ENCODE data around the gene EVL.

Gene EVL

GRCh38 chr14:100073576-100074430 is 8.6 kb downstream of the EVL start:
- H3K4me3 ChIP-seq (ENCODE audit: insufficient read length, low read depth), result no peak overlapping the region
- H3K9ac ChIP-seq (ENCODE audit: insufficient read length, low read depth), result no peak overlapping the region
- TF ChIP-seq SUZ12 (IDR thresholded peaks at IDR 0.05; ENCODE audit: extremely low read depth, insufficient read depth, insufficient read length), result no peak
- TF ChIP-seq ZNF274 (IDR thresholded peaks at IDR 0.05; ENCODE audit: low read depth, low read length), result no peak
- no peak for TF ChIP-seq YY1 (IDR thresholded peaks at IDR 0.05; ENCODE audit: insufficient read depth, insufficient read length)
- H3K36me3 ChIP-seq (ENCODE audit: insufficient read depth, insufficient read length, low read length), result no peaks in the 10 kb centered on the region
- peaks cover 3% of the 10 kb centered on the region for H3K4me1 ChIP-seq (ENCODE audit: insufficient read depth, insufficient read length)
- H3K27me3 ChIP-seq (ENCODE audit: insufficient read depth, insufficient read length), result no peaks in the 10 kb centered on the region
- DNase-seq (ENCODE audit: low read depth, low spot score), result no peak
- H3K9me3 ChIP-seq (ENCODE audit: insufficient read depth, low read length), result peaks cover 8% of the 10 kb centered on the region; the same call in 1 of the 2 replicates

- Histone ChIP-seq H3K9me3 (ENCODE audit: insufficient read depth, low read length) (peaks cover 8% of the 10 kb centered on the region; the same call in 1 of the 2 replicates), H3K36me3 (ENCODE audit: insufficient read depth, insufficient read length, low read length) (no peaks in the 10 kb centered on the region), H3K9ac (ENCODE audit: insufficient read length, low read depth) (no peak overlapping the region), H3K4me1 (ENCODE audit: insufficient read depth, insufficient read length) (peaks cover 3% of the 10 kb centered on the region), H3K4me3 (ENCODE audit: insufficient read length, low read depth) (no peak overlapping the region), H3K27me3 (ENCODE audit: insufficient read depth, insufficient read length) (no peaks in the 10 kb centered on the region)
- TF ChIP-seq YY1 (IDR thresholded peaks at IDR 0.05; ENCODE audit: insufficient read depth, insufficient read length) (no peak), SUZ12 (IDR thresholded peaks at IDR 0.05; ENCODE audit: extremely low read depth, insufficient read depth, insufficient read length) (no peak), ZNF274 (IDR thresholded peaks at IDR 0.05; ENCODE audit: low read depth, low read length) (no peak)
- DNase-seq (ENCODE audit: low read depth, low spot score), result no peak
Observed at GRCh38 chr14:100074431-100075100, 9.3 kb downstream of the EVL start.

GRCh38 chr14:100075681-100076080 is 10.5 kb downstream of the EVL start:
- no peaks in the 10 kb centered on the region for H3K27me3 ChIP-seq (ENCODE audit: insufficient read depth, insufficient read length)
- H3K9ac ChIP-seq (ENCODE audit: insufficient read length, low read depth), result no peak overlapping the region
- TF ChIP-seq ZNF274 (IDR thresholded peaks at IDR 0.05; ENCODE audit: low read depth, low read length), result no peak
- no peak for TF ChIP-seq SUZ12 (IDR thresholded peaks at IDR 0.05; ENCODE audit: extremely low read depth, insufficient read depth, insufficient read length)
- TF ChIP-seq YY1 (IDR thresholded peaks at IDR 0.05; ENCODE audit: insufficient read depth, insufficient read length), result no peak
- no peak overlapping the region for H3K4me3 ChIP-seq (ENCODE audit: insufficient read length, low read depth)
- peaks cover 8% of the 10 kb centered on the region; the same call in 1 of the 2 replicates for H3K9me3 ChIP-seq (ENCODE audit: insufficient read depth, low read length)
- no peaks in the 10 kb centered on the region for H3K36me3 ChIP-seq (ENCODE audit: insufficient read depth, insufficient read length, low read length)
- H3K4me1 ChIP-seq (ENCODE audit: insufficient read depth, insufficient read length), result peaks cover 5% of the 10 kb centered on the region
- no peak for DNase-seq (ENCODE audit: low read depth, low spot score)

GRCh38 chr14:100076133-100076532 is 10.9 kb downstream of the EVL start:
- H3K27me3 ChIP-seq (ENCODE audit: insufficient read depth, insufficient read length), result no peaks in the 10 kb centered on the region
- no peak for DNase-seq (ENCODE audit: low read depth, low spot score)
- H3K4me3 ChIP-seq (ENCODE audit: insufficient read length, low read depth), result no peak overlapping the region
- H3K9ac ChIP-seq (ENCODE audit: insufficient read length, low read depth), result no peak overlapping the region
- no peaks in the 10 kb centered on the region for H3K36me3 ChIP-seq (ENCODE audit: insufficient read depth, insufficient read length, low read length)
- H3K9me3 ChIP-seq (ENCODE audit: insufficient read depth, low read length), result peaks cover 8% of the 10 kb centered on the region; the same call in 1 of the 2 replicates
- TF ChIP-seq ZNF274 (IDR thresholded peaks at IDR 0.05; ENCODE audit: low read depth, low read length) (no peak), SUZ12 (IDR thresholded peaks at IDR 0.05; ENCODE audit: extremely low read depth, insufficient read depth, insufficient read length) (no peak), YY1 (IDR thresholded peaks at IDR 0.05; ENCODE audit: insufficient read depth, insufficient read length) (no peak)
- peaks cover 5% of the 10 kb centered on the region for H3K4me1 ChIP-seq (ENCODE audit: insufficient read depth, insufficient read length)

GRCh38 chr14:100076606-100077005 is 11.4 kb downstream of the EVL start:
- TF ChIP-seq SUZ12 (IDR thresholded peaks at IDR 0.05; ENCODE audit: extremely low read depth, insufficient read depth, insufficient read length) (no peak), YY1 (IDR thresholded peaks at IDR 0.05; ENCODE audit: insufficient read depth, insufficient read length) (no peak), ZNF274 (IDR thresholded peaks at IDR 0.05; ENCODE audit: low read depth, low read length) (no peak)

GRCh38 chr14:100077441-100077840 is 12.2 kb downstream of the EVL start:
- Histone ChIP-seq H3K9me3 (ENCODE audit: insufficient read depth, low read length) (peaks cover 8% of the 10 kb centered on the region; the same call in 1 of the 2 replicates), H3K4me1 (ENCODE audit: insufficient read depth, insufficient read length) (peaks cover 5% of the 10 kb centered on the region), H3K4me3 (ENCODE audit: insufficient read length, low read depth) (no peak overlapping the region), H3K27me3 (ENCODE audit: insufficient read depth, insufficient read length) (no peaks in the 10 kb centered on the region), H3K36me3 (ENCODE audit: insufficient read depth, insufficient read length, low read length) (no peaks in the 10 kb centered on the region), H3K9ac (ENCODE audit: insufficient read length, low read depth) (no peak overlapping the region)
- TF ChIP-seq YY1 (IDR thresholded peaks at IDR 0.05; ENCODE audit: insufficient read depth, insufficient read length), result no peak
- TF ChIP-seq SUZ12 (IDR thresholded peaks at IDR 0.05; ENCODE audit: extremely low read depth, insufficient read depth, insufficient read length), result no peak
- TF ChIP-seq ZNF274 (IDR thresholded peaks at IDR 0.05; ENCODE audit: low read depth, low read length), result no peak
- DNase-seq (ENCODE audit: low read depth, low spot score), result no peak

More at GRCh38 chr14:100076606-100077005, 11.4 kb downstream of the EVL start:
- Histone ChIP-seq H3K27me3 (ENCODE audit: insufficient read depth, insufficient read length) (no peaks in the 10 kb centered on the region), H3K36me3 (ENCODE audit: insufficient read depth, insufficient read length, low read length) (no peaks in the 10 kb centered on the region), H3K9ac (ENCODE audit: insufficient read length, low read depth) (no peak overlapping the region), H3K4me3 (ENCODE audit: insufficient read length, low read depth) (no peak overlapping the region), H3K9me3 (ENCODE audit: insufficient read depth, low read length) (peaks cover 8% of the 10 kb centered on the region; the same call in 1 of the 2 replicates), H3K4me1 (ENCODE audit: insufficient read depth, insufficient read length) (peaks cover 5% of the 10 kb centered on the region)
- no peak for DNase-seq (ENCODE audit: low read depth, low spot score)
